HG03159 (cell line): ENCODE data around the gene MSI2.

Source experiments
- ATAC-seq: cut with Tn5 transposase; IDR thresholded peaks from one replicate; pipeline ENCODE4 v1.9.1; 2021; ENCODE audit warnings: mild to moderate bottlenecking, moderate library complexity; ENCODE audit not compliant: unreplicated experiment

MSI2 gene

DNA sequence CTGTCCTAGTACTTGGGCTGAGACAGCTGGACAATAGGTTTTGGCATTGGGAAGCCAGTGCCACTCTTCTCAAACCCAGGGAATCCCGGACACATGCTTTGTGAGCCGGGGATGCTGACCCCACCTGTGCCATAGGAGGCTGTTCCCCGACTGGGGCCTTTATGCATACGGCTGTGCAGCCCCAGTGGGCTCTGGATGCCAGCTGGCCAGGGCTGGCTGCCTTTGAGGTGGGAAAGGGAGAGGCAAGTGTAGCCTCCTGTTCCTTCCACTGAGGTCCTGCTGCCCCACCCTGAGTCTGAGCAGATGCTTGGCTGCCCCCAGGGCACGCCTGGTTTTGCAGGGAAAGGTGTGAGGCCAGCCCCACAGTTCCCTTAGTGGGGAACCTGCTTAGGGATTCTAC, 383.1 kb downstream of the MSI2 start:
- no peak for ATAC-seq

DNA sequence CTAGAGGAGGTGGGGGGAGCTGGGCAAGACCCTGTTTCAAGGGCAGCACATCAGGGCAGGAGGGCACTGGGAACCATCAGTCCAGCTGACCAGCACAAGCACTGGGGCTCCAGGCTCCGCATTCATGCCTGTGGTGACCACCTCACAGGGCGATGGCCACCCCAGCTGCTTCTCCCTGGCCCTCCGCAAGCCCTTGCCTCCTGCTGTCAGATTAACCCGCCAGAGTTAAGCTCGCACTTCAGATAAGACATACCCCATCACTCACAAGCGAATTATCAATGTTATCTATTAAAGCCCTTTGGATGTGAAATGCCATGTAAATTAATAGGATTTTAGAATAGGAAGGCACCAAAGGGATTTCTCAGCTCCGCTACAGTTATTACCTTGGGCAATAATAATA, 383.8 kb downstream of the MSI2 start:
- ATAC-seq, result no peak

DNA sequence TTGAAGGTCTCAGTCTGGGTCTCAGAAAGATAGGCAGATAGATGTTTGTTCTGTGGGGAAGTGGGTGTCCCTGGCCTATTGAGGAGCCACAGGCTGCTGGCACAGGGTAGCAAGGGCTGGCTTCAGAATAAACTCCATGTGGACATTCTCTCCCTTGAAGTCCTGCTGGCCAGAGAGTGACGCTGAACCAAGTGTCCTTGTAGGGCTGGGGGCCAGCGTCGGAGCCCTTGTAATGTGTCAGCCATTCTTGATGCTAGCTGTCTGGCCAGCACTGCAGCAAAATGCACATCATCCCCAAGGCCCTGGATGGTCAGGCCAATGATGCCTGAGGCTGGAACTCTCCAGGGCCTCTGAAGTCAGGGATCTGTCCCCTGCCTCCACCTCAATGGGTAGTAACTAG, 385.4 kb downstream of the MSI2 start:
- no peak for ATAC-seq

DNA sequence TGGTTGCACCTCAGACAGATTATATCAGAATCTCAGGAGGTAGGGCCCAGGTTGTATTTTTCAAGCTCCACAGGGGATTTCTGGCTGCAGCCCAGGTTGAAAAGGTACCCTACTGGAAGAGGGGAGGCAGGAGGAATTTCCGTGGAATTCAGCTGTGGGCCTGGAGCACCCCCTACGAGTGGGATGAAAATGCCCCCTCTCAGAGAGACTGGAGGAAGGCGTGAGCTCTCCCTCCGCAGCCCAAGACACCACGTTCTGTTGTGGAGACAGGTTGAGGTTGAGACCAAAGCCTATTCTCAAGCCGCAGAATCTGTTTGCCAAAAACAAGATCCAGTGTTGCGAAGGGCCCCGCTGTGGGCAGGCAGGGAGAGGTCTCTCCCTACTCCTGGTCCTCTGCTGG, 386.7 kb downstream of the MSI2 start:
- ATAC-seq, result no peak

DNA sequence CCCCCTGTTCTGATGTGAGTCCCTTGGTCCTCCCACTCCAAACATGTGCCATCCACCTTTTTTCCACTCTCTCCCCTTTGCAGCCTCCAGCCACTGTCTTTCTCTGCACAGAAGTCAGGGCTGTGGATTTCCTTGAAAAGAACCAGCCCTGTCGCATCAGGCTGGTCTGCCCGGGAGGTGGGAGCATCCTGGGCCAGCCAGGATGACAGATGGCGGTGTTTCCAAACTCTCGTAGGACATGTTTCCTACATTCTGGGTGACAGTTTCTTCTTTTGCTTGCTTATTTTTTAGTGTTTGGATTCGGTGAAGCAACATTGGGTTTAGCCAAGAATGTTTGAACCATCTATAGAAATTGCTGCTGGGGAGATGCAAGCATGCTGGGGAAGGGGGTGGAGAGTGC, 388.0 kb downstream of the MSI2 start:
- ATAC-seq, result no peak

DNA sequence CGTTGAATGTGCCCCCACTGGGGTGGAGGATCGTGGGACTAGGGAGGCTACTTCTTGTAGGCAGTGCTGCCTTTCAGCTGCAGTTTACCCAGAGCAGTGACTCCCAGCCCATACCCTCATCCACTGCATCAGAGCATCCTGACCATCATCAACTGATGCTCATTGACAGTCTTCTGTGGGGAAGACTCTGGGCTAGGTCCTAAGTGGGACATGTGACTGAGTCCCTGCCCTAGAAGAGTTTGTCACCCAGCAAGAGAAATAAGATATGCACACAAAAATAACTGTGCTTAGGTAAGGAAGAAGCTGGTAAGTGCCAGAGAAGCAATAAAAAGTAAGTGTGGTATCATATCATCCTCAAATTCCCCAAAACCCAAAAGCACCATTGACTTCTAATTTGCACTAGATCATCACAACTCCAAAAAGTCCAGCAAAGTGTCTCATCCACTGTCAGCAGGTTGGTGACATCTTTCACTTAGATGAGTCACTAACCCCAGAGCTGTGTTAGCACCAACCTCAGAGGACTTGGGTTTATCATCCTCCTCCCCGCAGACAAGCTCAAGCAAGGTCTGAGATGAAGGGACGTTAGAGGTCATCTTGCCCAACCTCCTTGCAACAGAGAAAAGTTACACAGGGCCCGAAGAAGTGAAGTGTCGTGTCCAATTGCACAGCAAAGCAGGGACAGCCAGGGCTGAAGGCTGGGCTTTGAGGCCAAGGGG, 389.8 kb downstream of the MSI2 start:
- ATAC-seq, result no peak

DNA sequence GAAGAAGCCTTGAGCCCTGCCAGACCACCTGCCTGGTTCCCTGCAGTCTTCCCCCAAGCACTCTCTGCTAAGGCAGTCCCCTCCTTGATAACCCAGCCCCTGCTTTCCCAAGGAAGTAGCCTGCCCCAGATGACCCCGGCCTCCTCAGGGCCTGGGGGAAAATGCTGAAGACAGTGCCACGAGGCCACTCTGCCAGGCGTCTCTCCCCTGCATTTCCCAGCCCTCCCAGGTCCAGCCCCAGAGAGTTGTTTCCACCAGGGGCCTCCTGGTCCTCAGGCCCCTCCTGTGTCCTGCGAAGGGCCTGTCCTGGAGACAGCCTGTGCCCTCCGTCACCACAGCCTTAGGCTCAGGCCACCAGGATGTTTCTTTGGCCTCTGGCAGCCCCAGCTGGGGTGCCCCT, 392.4 kb downstream of the MSI2 start:
- ATAC-seq, result no peak

DNA sequence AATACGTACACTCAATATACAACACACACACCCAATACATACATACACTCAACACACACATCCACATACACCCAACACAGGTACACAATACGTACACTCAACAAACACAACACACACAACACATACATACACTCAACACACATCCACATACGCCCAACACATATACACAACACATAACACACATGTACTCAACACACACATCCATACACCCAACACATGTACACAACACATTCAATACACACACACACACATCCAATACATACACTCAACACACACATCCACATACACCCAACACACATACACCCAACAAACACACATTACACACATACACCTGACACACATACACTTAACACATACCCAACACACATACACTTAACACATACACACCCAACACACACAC, 392.9 kb downstream of the MSI2 start:
- no peak for ATAC-seq

DNA sequence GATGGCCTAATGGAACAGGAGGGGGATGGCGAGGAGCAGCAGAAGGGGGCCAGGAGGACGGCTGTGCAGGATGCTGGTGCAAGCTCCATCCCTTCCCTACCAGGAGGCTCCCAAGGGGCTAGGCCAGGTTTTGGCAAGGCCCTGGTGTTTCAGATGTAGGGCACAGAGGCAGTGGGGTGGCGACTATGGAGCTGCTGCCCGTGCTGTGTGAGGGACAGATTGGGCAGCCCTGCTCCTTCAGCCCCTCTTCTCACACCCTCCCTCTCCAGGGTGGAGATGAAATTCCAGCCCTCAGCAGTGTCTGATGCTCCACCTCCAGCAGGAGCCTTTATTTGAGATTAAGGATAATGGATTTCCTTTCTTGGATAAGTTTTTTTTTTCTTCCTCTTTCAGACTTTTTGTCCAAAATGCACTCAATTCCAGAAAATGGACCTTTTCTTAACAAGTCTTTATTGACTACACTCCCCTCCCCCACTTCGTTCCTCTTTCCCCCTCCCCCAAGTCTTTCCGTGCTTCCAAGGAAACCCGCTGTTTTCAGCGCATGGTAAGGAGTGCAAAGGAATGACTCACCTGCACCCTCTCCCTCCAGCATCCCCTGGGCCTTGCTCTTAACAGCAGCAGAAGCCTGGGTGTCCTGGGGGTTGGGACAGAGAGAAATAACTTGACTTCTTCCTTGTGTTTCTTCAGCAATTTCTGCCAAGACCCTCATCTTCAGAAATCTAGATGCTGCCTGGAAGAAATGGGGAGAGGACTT, 393.6 kb downstream of the MSI2 start:
- no peak for ATAC-seq

DNA sequence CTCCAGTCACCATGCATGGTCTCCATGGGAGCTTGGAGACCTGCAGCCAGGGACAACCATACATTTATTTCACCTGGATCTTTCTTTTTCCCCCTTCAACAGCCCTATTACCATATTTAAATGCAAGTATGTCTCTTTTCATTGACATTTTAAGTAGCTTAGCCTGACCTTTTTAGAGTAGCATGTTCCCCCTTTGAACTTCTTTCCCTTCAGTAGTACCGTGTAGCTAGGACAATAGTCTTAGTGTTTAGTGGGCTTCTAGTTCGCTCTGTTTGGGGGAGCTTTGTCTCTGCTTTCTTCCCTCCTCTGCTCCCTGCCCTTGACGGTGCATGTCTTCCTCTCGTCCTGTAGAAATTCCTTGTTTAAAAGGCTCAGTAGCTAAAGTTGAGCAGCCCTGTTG, 394.2 kb downstream of the MSI2 start:
- ATAC-seq, result no peak

DNA sequence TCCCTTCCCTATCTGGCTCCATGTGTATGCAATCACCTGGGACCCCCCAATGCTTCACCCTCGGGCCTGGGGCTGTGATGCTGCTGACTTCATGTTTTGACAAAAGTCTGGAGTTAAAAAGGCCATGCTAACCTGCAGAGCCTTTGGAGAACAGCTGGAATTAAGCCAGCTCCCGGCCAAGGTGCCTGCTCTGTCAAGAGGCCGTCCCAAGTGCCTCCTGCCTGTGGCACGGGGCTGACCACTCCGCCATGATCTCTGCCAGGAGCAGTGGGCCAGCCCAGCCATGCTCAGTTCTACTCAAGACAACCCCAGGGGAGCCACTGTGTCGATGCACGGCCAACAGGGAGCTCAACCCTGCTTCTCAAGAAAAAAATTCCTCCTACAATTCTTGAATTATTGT, 395.1 kb downstream of the MSI2 start:
- ATAC-seq, result no peak

DNA sequence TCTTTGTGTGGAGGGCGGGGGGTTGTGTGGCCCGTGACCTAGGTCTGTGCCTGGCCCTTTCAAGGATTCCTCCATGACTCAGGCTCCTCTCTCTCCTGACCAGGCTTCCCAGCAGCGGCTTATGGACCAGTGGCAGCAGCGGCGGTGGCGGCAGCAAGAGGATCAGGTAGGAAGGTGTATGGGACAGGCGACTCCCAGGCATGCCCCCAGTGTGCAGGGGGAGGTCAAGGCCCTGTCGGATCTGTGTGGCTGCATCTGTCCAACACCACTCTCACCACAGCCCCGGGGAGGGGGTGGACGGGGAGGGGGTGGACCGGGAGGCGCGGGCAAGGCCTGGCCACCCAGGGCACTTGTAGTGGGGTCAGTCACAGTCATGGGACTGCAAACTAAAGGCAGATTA, 395.7 kb downstream of the MSI2 start:
- no peak for ATAC-seq

DNA sequence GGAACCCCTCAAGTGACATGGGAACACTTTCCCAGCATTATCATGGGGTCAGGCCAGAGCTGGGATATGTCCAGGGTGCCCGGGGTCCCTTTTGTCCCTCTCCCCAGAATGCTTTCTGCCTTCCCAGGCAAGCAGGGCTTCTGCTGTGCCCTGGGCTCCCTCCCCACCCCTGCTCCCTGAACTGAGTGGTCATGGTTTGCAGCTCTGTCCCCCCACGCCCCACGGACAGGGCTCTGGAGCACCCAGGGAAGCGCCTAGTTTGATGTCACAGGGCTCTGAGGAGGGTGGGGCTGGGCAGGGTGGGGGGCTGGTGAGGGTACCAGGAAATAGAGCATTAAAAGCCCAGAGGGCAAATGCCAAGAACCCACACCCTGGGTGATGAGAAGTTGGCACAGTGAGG, 396.5 kb downstream of the MSI2 start:
- ATAC-seq, result no peak

DNA sequence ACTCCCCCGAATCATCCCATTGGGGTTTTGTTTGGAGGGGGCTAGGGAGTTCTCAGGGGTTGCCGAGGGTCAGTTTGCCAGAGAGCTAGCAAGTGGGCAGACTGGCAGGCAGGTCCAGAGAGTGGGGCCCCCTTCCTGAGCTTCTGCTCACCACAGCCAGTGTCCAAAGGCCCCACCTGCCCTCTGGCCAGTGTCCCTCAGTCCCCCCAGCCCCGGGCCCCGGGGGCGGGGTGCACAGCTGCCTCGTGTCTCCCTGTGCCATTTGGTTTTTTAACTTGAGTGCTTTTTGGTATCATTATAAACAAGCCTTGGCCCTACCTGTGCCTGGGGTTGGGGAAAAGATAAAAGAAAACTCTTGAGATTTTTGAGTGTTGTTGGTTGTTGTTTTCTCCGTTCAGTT, 397.0 kb downstream of the MSI2 start:
- ATAC-seq, result no peak

DNA sequence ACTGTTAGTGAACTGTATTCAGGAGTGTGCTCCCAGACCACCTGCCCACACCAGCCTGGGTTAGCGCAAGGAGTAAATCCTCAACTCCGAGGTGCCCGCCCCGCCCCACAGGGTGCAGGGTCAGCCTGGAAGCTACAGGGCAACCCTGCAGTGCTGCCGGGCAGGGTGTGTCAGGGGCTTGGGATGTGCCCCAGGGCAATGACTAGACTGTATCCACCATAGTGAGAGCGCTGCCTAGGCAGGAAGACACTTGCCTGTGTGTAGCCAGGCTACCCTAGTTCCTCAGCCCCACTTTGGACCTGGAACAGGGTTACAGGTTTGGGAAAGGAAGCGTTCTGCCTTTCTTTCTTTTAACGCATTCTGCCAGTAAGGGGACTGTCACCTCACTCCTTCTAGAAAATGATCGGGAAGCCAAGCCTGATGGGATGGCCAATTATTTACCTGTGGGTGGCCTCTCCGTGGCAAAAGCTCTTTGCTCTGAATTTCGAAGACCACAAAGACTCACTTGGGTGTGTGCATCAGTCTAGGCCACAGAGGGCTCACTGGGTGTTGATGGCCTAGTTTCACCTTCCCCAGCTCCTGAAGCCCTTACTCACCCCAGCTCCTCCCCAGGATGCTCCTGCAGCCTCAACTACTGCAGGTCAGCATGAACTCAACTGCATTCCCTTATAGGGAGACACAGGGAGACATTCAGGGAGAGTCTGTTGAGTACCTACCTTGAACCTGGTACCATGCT, 397.9 kb downstream of the MSI2 start:
- ATAC-seq, result no peak

DNA sequence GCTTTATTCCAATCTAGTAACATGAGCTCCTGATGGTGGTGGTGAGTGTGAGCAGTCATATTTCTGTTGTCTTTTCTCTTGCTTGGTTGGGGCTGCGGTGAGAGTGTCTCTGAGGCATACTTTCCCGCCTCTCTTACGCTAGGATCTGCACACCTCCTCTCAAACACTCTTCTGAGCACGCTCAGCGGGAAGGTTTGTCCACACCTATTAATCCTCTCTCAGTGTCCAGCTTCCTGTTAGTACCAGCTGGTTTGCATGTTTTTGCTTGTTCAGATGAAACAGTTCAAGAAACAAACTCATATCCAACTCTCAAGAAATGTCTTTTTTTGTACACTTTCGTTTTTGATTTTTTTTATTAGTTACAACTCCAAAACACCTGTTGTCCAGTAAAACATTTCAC, 399.2 kb downstream of the MSI2 start:
- no peak for ATAC-seq

DNA sequence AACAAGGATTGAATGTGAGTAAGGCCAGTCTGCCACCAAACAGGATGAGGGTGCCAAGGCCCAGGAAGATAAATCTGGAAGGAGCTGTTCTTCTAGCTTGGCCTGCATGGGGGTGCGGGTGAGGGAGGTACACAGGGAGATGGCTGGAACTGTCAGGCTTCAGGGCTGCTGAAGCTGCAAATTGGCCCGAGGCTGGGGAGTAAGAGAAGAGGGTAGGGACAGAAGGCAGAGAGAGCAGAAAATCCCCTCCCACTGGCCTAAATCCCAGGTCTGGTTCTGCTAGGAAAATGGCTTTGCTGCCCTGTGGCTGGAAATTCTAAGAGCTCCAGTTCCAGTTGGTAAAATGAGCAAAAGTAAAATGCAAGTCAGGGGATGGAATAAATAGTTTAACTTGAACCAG, 400.9 kb downstream of the MSI2 start:
- ATAC-seq, result no peak

DNA sequence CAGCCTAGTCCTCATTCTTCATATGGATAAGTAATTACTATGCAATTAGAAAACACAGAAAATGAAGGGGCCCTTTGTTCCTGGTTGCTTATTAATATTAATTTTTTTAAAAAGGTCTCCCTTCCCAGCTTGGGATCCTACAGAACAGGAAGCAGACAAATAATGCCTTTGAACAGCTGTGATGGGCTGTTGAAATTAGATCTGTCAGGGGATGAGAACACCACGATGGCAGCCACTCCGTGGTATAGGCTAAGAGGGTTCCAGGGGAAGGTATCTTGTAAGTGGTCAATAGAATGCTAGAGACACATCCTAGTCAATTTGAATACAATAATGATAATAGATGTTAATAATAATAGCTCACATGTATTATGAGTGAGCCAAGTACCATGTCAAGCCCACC, 405.7 kb downstream of the MSI2 start:
- ATAC-seq, result no peak

DNA sequence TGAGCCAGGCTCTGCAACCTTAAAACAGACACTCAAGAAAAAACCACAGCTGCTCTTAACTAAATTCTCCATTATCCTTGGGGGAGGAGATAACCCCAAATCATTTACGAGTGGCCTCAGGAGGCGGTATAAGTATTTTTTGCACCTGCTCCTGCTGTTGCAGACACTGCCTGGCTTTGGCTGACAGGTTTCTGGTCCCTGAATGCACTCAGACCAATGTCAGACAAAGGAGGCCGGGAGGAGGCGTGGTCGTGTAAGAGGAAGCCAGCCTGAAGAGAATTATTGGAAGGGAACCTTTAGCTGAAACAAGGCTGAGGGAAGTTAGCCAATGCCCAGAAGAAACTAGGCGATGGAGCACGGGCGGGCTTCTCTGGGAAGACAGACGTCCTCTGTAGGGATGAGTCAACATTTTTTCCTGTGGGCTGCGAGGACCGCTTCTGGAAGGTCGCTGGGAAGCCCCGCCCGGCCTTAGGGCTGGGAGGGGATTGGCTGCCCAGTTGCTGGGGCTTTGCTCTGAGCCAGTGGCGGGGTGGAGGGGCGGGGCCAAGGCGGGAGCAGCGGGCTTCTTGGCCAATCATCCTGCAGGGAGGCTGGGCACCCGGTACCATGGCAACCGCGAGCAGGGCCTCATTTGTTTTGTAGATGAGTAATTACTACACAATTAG, 406.5 kb downstream of the MSI2 start:
- no peak for ATAC-seq

DNA sequence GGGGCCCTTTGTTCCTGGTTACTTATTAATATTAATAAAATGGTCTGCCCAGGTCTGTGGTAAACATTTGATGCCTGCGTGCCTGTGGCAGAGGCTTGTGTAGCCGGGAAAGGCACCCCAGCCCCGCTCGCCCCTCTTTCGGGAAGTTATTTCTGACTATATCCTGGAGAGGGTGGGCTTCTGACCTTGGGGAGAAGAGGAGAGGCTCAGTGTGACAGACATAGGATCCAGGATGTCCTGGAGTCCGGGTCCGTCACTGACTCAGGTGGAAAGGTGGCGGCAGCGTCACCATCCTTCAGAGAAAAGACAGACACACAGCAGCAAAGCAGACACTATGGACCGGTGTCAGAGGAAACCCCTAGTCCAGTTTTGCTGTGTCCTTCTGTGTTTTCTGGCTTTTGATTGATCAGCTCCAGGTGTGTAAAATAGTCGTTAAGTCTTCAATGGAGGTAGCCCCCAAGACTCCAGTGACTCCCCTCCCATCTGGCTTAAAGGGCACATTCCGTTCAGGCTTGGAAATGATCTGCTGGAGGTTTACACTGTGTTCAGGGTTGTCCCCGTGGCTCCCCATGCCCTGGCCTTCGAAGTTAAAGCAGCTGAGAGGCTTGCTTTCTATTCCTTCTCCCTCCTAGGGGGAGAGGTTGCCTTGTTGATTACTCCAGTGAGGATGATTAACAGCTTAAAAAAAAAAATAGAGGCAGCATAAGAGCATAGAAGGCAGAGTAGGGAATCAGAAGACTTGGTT, 407.2 kb downstream of the MSI2 start:
- no peak for ATAC-seq

DNA sequence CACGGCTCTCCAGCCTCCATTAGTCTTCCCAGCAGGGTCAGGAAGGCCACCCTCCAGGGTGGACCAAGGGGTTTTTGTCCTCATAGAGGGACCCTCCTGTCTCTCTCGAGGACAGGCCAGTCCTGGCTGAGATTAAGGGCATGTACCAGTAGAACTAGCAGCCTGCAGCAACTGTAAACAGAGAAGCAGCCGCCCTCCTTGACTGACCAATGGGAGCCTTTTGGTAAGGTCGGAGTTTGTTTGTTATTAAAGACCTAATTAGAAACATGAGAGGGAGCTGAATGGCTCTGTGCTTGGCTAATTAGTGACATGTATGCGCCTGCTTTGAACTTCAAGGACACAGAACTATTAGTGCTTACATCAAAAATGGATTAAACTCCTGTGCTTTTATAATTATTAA, 408.8 kb downstream of the MSI2 start:
- ATAC-seq, result no peak
